Gastrocnemius medialis (tissue), 4 donors: ENCODE results near the gene USP5. TPM values are rescaled to one million over a fixed set of nuclear protein-coding genes. Genes with fewer than 3 reads are reported as not detected.

Experiments
- ATAC-seq, 2 donors: fragments of 150-250 bp; one replicate each; pipeline ENCODE4 v1.9.1; 2016
- DNase-seq, 2 donors: peaks; one replicate each; pipeline ENCODE4 v3.0.0-alpha.2; 2019
- H3K27ac ChIP-seq, 4 donors: fragments of 200-600 bp; sonication (generic); 1 replicate in 1 of 4; 2 replicates in 3 of 4; pipeline ENCODE4 v1.5.1; 2016 to 2018; ENCODE audit warnings: mild to moderate bottlenecking in 2 of 4, moderate library complexity in 1 of 4
- H3K27me3 ChIP-seq, 3 donors: fragments of 200-600 bp; sonication (generic) in 2 of 3; 1 replicate in 1 of 3; 2 replicates in 2 of 3; pipeline versions ENCODE4 v1.5.1 to v1.6.0; 2016 to 2019; ENCODE audit warnings: mild to moderate bottlenecking in 1 of 3, moderate library complexity in 1 of 3
- H3K36me3 ChIP-seq, 2 donors: fragments of 200-600 bp; sonication (generic) in 1 of 2; one replicate each; pipeline ENCODE4 v1.5.1; 2017 to 2018
- H3K4me1 ChIP-seq, 2 donors: fragments of 200-600 bp; sonication (generic) in 1 of 2; one replicate each; pipeline ENCODE4 v1.5.1; 2016 to 2017; ENCODE audit warnings: mild to moderate bottlenecking in 2 of 2
- H3K4me3 ChIP-seq, 4 donors: fragments of 200-600 bp; sonication (generic) in 3 of 4; 1 replicate in 1 of 4; 2 replicates in 3 of 4; pipeline ENCODE4 v1.5.1; 2016 to 2019; ENCODE audit warnings: mild to moderate bottlenecking in 2 of 4
- H3K9me3 ChIP-seq, 3 donors: fragments of 200-600 bp; sonication (generic) in 2 of 3; 1 replicate in 1 of 3; 2 replicates in 2 of 3; pipeline ENCODE4 v1.5.1; 2016 to 2019
- CTCF ChIP-seq, 5 experiments: fragments of 450-650 bp in 3 of 5; fragments of 200-600 bp in 2 of 5; sonication (generic) in 2 of 5; IDR thresholded peaks in 4 of 5; conservative IDR thresholded peaks in 1 of 5; 1 replicate in 4 of 5; 2 replicates in 1 of 5; pipeline ENCODE4 v1.5.1; 2016 to 2019; ENCODE audit warnings: antibody characterized with exemption in 5 of 5, mild to moderate bottlenecking in 3 of 5, moderate library complexity in 3 of 5
- POLR2A ChIP-seq, 2 donors: fragments of 450-650 bp; IDR thresholded peaks; one replicate each; pipeline ENCODE4 v1.6.1; 2017; ENCODE audit warnings: antibody characterized with exemption in 2 of 2, mild to moderate bottlenecking in 2 of 2, moderate library complexity in 2 of 2
- in situ Hi-C, 4 donors: fragments of 200-750 bp; cut with MboI; loops; one replicate each; pipeline versions ENCODE4 v1.15.0 to v1.8.0; 2017; ENCODE audit warnings: low sequenced_read_pairs in 4 of 4
- intact Hi-C: fragments of 100-400 bp; cut with DNase I; formaldehyde crosslinking; loops from one replicate; pipeline ENCODE4 v1.15.1; 2023; ENCODE audit warnings: low total_unique reads
- total RNA-seq, 4 donors: library from RNA; depleted of rRNA; stranded (reverse); fragments of >200 nt; gene quantifications; one replicate each; pipeline versions ENCODE4 v1.1.0 to v1.2.3, GENCODE V29; 2016

The USP5 gene
- total RNA-seq, 4 donors from 2014 or later = 66.4 to 120 (median 74.1) TPM

GRCh38 chr12:6894321-6894720 lies 42.4 kb downstream of the USP5 start:
- Histone ChIP-seq H3K9me3 (no peaks in the 10 kb centered on the region), H3K4me1 (peaks cover 10% of the 10 kb centered on the region in 2 donors), H3K4me3 (no peak overlapping the region), H3K36me3 (no peaks in the 10 kb centered on the region), H3K27me3 (no peaks in the 10 kb centered on the region), H3K27ac (no peak overlapping the region)
- in situ Hi-C loops = no loop called here
- no peak for TF ChIP-seq POLR2A (IDR thresholded peaks at IDR 0.05)
- TF ChIP-seq CTCF (IDR thresholded peaks at IDR 0.05 in 4 of 5, conservative IDR thresholded peaks at IDR 0.05 in 1 of 5) = no peak
- intact Hi-C loops = no loop called here
- DNase-seq = no peak
- no peak for ATAC-seq

- Histone ChIP-seq H3K36me3 (no peaks in the 10 kb centered on the region), H3K27ac (no peak overlapping the region), H3K27me3 (no peaks in the 10 kb centered on the region), H3K9me3 (no peaks in the 10 kb centered on the region), H3K4me1 (no peaks in the 10 kb centered on the region), H3K4me3 (no peak overlapping the region)
- ATAC-seq = no peak
- no peak for TF ChIP-seq POLR2A (IDR thresholded peaks at IDR 0.05)
- no peak for TF ChIP-seq CTCF (IDR thresholded peaks at IDR 0.05 in 4 of 5, conservative IDR thresholded peaks at IDR 0.05 in 1 of 5)
- intact Hi-C loops = no loop called here
- no peak for DNase-seq
- in situ Hi-C loops = no loop called here
Observed at GRCh38 chr12:6896846-6897435, 45.0 kb downstream of the USP5 start.

GRCh38 chr12:6899427-6899826 lies 47.5 kb downstream of the USP5 start:
- in situ Hi-C loops = no loop called here

GRCh38 chr12:6899837-6900519 lies 48.0 kb downstream of the USP5 start:
- no peaks in the 10 kb centered on the region for H3K27me3 ChIP-seq
- H3K9me3 ChIP-seq = no peaks in the 10 kb centered on the region
- in situ Hi-C loops (loop anchor here in 1 of 4 donors (25.0 kb wide), 1 partner anchor 212 kb away; the partner anchor contains the start of gene C1RL), intact Hi-C loops (no loop called here)
- peaks cover 5 to 9% of the 10 kb centered on the region in 2 donors for H3K4me1 ChIP-seq
- H3K27ac ChIP-seq = no peak overlapping the region
- H3K36me3 ChIP-seq = no peaks in the 10 kb centered on the region
- ATAC-seq (no peak), DNase-seq (no peak)
- no peak overlapping the region for H3K4me3 ChIP-seq
- no peak for TF ChIP-seq CTCF (IDR thresholded peaks at IDR 0.05 in 4 of 5, conservative IDR thresholded peaks at IDR 0.05 in 1 of 5)
- TF ChIP-seq POLR2A (IDR thresholded peaks at IDR 0.05) = no peak

More at GRCh38 chr12:6899427-6899826, 47.5 kb downstream of the USP5 start:
- intact Hi-C loops = no loop called here
- no peak overlapping the region for H3K4me3 ChIP-seq
- H3K36me3 ChIP-seq = no peaks in the 10 kb centered on the region
- no peak for ATAC-seq
- no peak overlapping the region for H3K27ac ChIP-seq
- peaks cover 4 to 7% of the 10 kb centered on the region in 2 donors for H3K4me1 ChIP-seq
- TF ChIP-seq POLR2A (IDR thresholded peaks at IDR 0.05) (no peak), CTCF (IDR thresholded peaks at IDR 0.05 in 4 of 5, conservative IDR thresholded peaks at IDR 0.05 in 1 of 5) (no peak)
- H3K9me3 ChIP-seq = no peaks in the 10 kb centered on the region
- H3K27me3 ChIP-seq = no peaks in the 10 kb centered on the region
- DNase-seq = no peak
